Spleen (tissue), 7 donors: Measurements from ENCODE around the gene STK26.

Experiments used
- POLR2AphosphoS5 ChIP-seq, 3 donors: sonication (generic); formaldehyde crosslinking; IDR thresholded peaks; one replicate each; pipeline ENCODE4 v1.5.1; 2017; ENCODE audit warnings: antibody characterized with exemption in 3 of 3
- TF ChIP-seq, protein P1 (sequence below), 11 experiments: fragments of 200-600 bp in 7 of 11; fragments of 450-650 bp in 4 of 11; sonication (generic) in 4 of 11; IDR thresholded peaks in 8 of 11; conservative IDR thresholded peaks in 3 of 11; 1 replicate in 7 of 11; 2 replicates in 4 of 11; pipeline versions ENCODE4 v1.4.0 to v1.8.0; 2016 to 2021; ENCODE audit warnings: antibody characterized with exemption in 11 of 11, inconsistent platforms in 4 of 11, mild to moderate bottlenecking in 1 of 11
- donor health status: DM: no; HTN: no; CAD: no; lungs with moderate emphysema.
- donor health status: DM: no; HTN: no; CAD: no.
- donor health status: DM: no; HTN: no; CAD: no.

DNA sequence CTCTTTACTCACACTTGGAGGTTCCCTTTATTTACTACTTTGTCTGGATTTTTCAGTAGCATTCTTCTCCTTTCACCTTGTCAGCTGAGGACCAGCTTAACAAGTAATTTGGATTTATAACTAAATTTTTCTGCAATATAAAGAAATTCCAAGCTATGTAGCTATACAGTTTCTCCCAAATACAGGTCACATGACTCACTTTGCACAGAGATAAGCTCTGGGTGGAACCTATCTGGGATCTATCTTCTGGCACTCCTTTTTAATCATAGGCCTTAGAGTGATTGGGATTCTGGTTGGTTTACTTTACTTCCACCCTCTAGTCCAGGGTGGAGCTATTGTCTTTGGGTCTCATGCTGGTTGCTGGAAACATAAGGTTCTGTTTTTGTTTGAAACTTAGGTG is 34.9 kb upstream of the STK26 start:
- TF ChIP-seq, protein P1, sequence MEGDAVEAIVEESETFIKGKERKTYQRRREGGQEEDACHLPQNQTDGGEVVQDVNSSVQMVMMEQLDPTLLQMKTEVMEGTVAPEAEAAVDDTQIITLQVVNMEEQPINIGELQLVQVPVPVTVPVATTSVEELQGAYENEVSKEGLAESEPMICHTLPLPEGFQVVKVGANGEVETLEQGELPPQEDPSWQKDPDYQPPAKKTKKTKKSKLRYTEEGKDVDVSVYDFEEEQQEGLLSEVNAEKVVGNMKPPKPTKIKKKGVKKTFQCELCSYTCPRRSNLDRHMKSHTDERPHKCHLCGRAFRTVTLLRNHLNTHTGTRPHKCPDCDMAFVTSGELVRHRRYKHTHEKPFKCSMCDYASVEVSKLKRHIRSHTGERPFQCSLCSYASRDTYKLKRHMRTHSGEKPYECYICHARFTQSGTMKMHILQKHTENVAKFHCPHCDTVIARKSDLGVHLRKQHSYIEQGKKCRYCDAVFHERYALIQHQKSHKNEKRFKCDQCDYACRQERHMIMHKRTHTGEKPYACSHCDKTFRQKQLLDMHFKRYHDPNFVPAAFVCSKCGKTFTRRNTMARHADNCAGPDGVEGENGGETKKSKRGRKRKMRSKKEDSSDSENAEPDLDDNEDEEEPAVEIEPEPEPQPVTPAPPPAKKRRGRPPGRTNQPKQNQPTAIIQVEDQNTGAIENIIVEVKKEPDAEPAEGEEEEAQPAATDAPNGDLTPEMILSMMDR (IDR thresholded peaks at IDR 0.05 in 8 of 11, conservative IDR thresholded peaks at IDR 0.05 in 3 of 11): no peak
- no peak for TF ChIP-seq POLR2AphosphoS5 (IDR thresholded peaks at IDR 0.05)
